Activated B cell treated with CpG ODN at 0.5 μM for 24 hours (primary cell): ENCODE results near the gene MIB2. TPM values are rescaled to one million over a fixed set of nuclear protein-coding genes. Genes with fewer than 3 reads are reported as not detected.

Experiments
- ATAC-seq: fragments of 200-7000 bp; cut with Tn5 transposase; one replicate; pipeline ENCODE4 v1.10.0; 2021; ENCODE audit warnings: low read depth, mild to moderate bottlenecking, moderate library complexity
- CTCF ChIA-PET: fragments of 350-600 bp; sonication (Branson Sonifier 250); formaldehyde crosslinking; loops from one replicate; lab custom pipeline; 2021; ENCODE audit warnings: antibody characterized with exemption; lab: Charles Lee
- POLR2A ChIA-PET: fragments of 350-600 bp; sonication (Branson Sonifier 250); formaldehyde crosslinking; loops from one replicate; lab custom pipeline; 2021; ENCODE audit warnings: antibody characterized with exemption; lab: Charles Lee
- DNase-seq: peaks from one replicate; pipeline ENCODE4 v3.0.0; 2022
- H3K27ac Mint-ChIP-seq: one replicate; pipeline ENCODE4 v1.8.0; 2020; ENCODE audit warnings: mixed read lengths
- H3K27me3 Mint-ChIP-seq: one replicate; pipeline ENCODE4 v1.8.0; 2021; ENCODE audit warnings: mixed read lengths
- H3K36me3 Mint-ChIP-seq: one replicate; pipeline ENCODE4 v1.8.0; 2021; ENCODE audit warnings: low read depth, mixed read lengths
- H3K4me1 Mint-ChIP-seq: one replicate; pipeline ENCODE4 v1.8.0; 2021; ENCODE audit warnings: mixed read lengths
- H3K4me3 Mint-ChIP-seq: one replicate; pipeline ENCODE4 v1.8.0; 2020; ENCODE audit warnings: mild to moderate bottlenecking, mixed read lengths
- H3K9me3 Mint-ChIP-seq: one replicate; pipeline ENCODE4 v1.8.0; 2020; ENCODE audit warnings: mixed read lengths
- intact Hi-C: fragments of 100-400 bp; cut with micrococcal nuclease; formaldehyde crosslinking; loops from one replicate; pipeline ENCODE4 v1.15.1; 2024
- total RNA-seq: library from RNA; stranded (reverse); gene quantifications from 2 replicates; pipeline ENCODE4 v1.2.3, GENCODE V29; 2022
- TF ChIP-seq, protein P1 (sequence below): fragments of 200-600 bp; IDR thresholded peaks from one replicate; pipeline ENCODE4 v1.8.0; 2022; ENCODE audit warnings: antibody characterized with exemption, mild to moderate bottlenecking

Gene MIB2
- total RNA-seq, 1 donor from 2014 or later: 36.4 TPM

DNA sequence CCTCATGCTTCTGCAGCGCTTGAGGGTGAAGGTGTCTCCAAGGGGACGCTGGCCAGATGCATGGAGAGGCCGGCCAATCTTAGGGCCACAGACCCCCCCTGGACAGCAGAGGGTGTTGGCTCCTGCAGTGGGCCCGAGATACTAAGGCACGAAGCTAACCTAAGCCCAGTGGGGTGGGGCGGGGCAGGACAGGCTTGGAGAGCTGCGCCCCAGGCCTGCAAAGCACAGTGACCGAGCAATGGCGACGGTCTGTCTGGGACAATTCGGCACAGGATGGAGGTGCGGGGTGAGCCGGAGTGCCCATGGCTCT is 16.6 kb upstream of the MIB2 start:
- POLR2A ChIA-PET: interaction anchor here (1.5 kb wide), 1 partner anchor 16 kb away, joined by 7 read pairs; the partner anchor contains the start of gene MIB2
- intact Hi-C loops: no loop called here
- Mint-ChIP-seq H3K9me3 (no peaks in the 10 kb centered on the region), H3K27me3 (peaks cover 6% of the 10 kb centered on the region), H3K4me1 (peaks cover 25% of the 10 kb centered on the region), H3K4me3 (peak overlapping the region; percentile 78), H3K36me3 (no peaks in the 10 kb centered on the region), H3K27ac (no peak overlapping the region)
- ATAC-seq (no peak), DNase-seq (no peak)
- CTCF ChIA-PET: no interaction called here
- TF ChIP-seq, protein P1, sequence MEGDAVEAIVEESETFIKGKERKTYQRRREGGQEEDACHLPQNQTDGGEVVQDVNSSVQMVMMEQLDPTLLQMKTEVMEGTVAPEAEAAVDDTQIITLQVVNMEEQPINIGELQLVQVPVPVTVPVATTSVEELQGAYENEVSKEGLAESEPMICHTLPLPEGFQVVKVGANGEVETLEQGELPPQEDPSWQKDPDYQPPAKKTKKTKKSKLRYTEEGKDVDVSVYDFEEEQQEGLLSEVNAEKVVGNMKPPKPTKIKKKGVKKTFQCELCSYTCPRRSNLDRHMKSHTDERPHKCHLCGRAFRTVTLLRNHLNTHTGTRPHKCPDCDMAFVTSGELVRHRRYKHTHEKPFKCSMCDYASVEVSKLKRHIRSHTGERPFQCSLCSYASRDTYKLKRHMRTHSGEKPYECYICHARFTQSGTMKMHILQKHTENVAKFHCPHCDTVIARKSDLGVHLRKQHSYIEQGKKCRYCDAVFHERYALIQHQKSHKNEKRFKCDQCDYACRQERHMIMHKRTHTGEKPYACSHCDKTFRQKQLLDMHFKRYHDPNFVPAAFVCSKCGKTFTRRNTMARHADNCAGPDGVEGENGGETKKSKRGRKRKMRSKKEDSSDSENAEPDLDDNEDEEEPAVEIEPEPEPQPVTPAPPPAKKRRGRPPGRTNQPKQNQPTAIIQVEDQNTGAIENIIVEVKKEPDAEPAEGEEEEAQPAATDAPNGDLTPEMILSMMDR: no peak

DNA sequence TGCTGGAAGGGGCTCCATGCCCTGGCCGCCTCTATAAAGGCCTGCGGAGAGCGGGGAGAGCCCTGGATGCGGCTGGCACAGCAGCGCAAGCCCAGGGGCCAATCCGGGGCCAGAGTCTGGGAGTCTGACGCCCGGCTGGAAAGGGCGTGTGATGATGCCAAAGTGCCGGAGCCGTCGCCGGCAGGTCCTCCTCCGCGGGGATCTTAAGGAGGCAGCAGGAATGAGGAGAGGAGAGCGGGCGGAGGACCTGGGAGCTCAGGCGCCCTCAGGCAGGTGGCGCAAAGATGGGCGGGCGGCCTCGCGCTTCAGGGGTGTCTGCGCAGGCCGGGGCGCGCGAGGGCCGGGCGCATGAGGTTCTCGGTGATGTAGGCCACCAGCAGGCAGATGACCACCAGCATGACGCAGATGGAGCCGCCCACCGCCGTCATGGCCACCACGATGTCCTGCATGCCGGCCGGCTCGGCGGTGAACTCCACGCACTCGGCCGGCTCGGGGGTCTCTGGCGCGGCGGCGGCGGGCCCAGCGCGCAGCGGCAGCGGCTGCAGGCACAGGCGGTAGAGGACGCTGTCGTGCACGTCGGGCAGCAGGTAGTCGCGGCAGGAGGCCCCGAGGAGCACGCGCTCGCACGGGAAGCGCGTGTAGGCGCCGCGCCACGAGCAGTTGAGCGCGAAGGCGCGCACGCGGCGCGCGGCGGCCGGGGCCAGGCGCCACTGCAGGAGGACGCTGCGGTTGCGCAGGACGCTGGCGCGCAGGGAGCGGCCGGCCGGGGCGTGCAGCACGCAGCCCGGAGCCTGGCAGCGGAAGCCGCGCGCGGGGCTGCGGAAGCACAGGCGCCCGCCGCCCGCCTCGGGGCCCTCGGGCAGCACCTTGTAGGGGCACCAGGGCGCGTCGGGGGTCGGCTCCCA is 16.0 kb upstream of the MIB2 start:
- TF ChIP-seq, protein P1: no peak
- Mint-ChIP-seq H3K9me3 (no peaks in the 10 kb centered on the region), H3K27ac (no peak overlapping the region), H3K36me3 (no peaks in the 10 kb centered on the region), H3K4me3 (peak overlapping the region; percentile 78), H3K4me1 (peaks cover 25% of the 10 kb centered on the region), H3K27me3 (peaks cover 6% of the 10 kb centered on the region)
- peak; percentile 53 for ATAC-seq
- DNase-seq: no peak
- intact Hi-C loops: no loop called here
- POLR2A ChIA-PET: interaction anchor here (1.5 kb wide), 1 partner anchor 15 kb away, joined by 7 read pairs; the partner anchor contains the start of gene MIB2
- CTCF ChIA-PET: no interaction called here

DNA sequence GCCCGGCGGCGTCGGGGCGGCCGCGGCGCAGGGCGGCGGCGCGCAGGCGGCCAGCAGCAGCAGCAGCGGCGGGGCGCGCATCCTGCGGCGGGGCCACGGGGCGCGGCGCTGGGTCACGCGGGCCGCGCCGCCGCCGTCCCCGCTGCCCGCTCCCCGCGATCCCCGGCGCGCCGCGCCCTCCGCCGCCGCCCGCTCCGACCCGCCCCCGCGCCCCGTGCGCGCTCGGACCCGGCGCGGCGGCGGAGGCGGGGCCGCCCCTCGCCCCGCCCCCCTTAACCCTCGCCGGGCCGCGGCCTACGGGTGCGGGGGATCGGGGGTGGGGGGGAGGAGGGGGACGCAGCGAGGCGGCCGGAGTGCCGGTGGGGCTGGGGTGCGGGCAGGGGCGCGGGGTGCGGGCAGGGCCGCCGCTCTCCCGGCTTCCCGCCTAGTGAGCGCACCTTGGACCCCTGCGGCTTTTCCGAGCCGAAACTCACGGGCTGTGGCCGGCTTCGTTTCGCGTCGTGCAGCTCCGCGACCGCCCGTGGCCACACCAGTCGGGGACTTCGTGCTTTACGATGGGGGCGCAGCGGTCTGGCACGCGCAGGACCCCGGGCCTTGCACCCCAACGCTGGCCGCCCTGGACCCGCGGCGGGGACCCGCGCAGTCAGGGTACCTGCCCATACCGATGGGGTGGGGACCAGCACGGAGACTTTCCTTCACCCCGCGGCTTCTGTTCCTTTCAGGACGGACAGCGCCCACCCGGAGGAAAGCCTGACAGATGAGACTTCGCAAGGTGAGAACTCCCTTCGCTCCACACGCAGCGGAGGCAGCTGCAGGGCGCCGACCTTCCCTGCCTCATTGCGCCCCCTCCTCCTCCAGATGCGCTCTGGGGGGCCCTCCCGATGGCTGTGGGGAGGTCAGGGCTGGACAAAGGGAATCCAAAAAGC is 15.1 kb upstream of the MIB2 start, which contains the start of gene FNDC10:
TSS of gene FNDC10 (minus strand) at position 201 of the 926 bp plus-strand sequence. CDS start at position 81, 120 bp downstream.
- CTCF ChIA-PET: no interaction called here
- intact Hi-C loops: no loop called here

DNA sequence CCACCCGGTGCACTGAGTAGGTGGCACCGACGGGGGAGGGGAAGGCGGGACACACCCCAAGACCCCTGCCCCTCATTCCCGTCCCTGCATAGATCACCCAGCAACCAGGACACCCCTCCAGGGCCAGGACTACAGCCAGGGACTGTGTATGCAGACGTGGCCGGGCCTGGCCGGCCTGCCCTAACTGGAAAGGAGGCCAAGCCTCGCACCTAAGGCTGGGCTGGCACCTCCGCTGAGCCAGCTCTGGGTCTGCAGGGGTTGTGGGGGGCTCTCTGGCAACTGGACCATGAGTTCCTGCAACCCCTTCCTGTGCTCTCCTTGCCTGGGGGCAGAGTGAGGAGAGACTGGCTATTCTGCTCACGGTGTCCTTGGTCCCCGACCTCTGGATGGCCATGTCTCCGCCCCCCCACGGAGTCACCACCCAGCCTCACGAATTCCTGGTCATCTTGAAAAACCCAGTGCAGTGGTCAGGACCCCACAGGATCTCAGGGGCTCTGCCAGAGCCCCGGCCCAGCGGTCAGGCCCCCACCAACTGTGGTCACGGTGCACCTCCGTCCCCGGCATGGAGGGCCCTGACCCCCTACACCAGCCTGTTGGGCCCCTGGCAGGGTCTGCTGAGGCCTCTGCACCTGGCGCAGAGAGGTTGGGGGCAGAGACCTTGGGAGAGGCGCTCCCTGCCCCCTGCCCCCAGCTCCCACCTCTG is 14.3 kb upstream of the MIB2 start:
- H3K4me1 Mint-ChIP-seq: peaks cover 25% of the 10 kb centered on the region
- H3K27me3 Mint-ChIP-seq: peaks cover 6% of the 10 kb centered on the region
- no peaks in the 10 kb centered on the region for H3K36me3 Mint-ChIP-seq
- intact Hi-C loops: no loop called here
- ChIA-PET POLR2A (interaction anchor here (1.0 kb wide), 1 partner anchor 29 kb away, joined by 3 read pairs; no protein-coding TSS in a partner anchor), CTCF (no interaction called here)
- ATAC-seq (no peak), DNase-seq (no peak)
- no peaks in the 10 kb centered on the region for H3K9me3 Mint-ChIP-seq
- TF ChIP-seq, protein P1: no peak
- no peak overlapping the region for H3K27ac Mint-ChIP-seq
- H3K4me3 Mint-ChIP-seq: peak overlapping the region; percentile 67

More for the DNA sequence above, 15.1 kb upstream of the MIB2 start, which contains the start of gene FNDC10:
- ATAC-seq: peak; percentile 29
- TF ChIP-seq, protein P1: no peak
- Mint-ChIP-seq H3K27ac (no peak within 1 kb of the TSS), H3K36me3 (no peaks in the 10 kb centered on the region), H3K9me3 (no peaks in the 10 kb centered on the region), H3K4me1 (peaks cover 25% of the 10 kb centered on the region), H3K27me3 (peaks cover 6% of the 10 kb centered on the region), H3K4me3 (peak within 1 kb of the TSS; percentile 78)
- DNase-seq: no peak
- POLR2A ChIA-PET: no interaction called here
